HEK293T (cell line): ENCODE results near the gene C16orf54.
A peak's percentile ranks its signal among the peaks of the same experiment; 100 is the strongest.
"Not testable (repeated sequence)": the region's sequence is repeated elsewhere in the genome, so short reads cannot be mapped to it uniquely, and the experiment has no call there.

Experiments
- CTCF ChIA-PET: fragments of 350-600 bp; formaldehyde crosslinking; extraction: SDS; loops from one replicate; lab custom pipeline; 2021; ENCODE audit warnings: antibody characterized with exemption, inconsistent platforms; lab: Yijun Ruan, JAX
- POLR2A ChIA-PET: fragments of 350-600 bp; formaldehyde crosslinking; extraction: SDS; loops from one replicate; lab custom pipeline; 2020; ENCODE audit warnings: antibody characterized with exemption, inconsistent platforms; lab: Yijun Ruan, JAX
- DNase-seq: peaks from one replicate; pipeline ENCODE4 v3.0.0; 2012; ENCODE audit warnings: mixed read lengths; ENCODE audit errors: extremely low spot score
- ARNT ChIP-seq: fragments of 450-650 bp; IDR thresholded peaks from 2 replicates; pipeline ENCODE4 v1.6.1; 2017; ENCODE audit warnings: mild to moderate bottlenecking
- BHLHE40 ChIP-seq: fragments of 450-650 bp; IDR thresholded peaks from 2 replicates; pipeline ENCODE4 v1.6.1; 2016; ENCODE audit warnings: mild to moderate bottlenecking, moderate library complexity, borderline replicate concordance
- CTBP1 ChIP-seq: fragments of 450-650 bp; IDR thresholded peaks from 2 replicates; pipeline ENCODE4 v1.6.1; 2016; ENCODE audit warnings: borderline replicate concordance
- ELF4 ChIP-seq: fragments of 450-650 bp; IDR thresholded peaks from 2 replicates; pipeline ENCODE4 v1.6.1; 2017; ENCODE audit warnings: antibody characterized with exemption
- FOXA1 ChIP-seq: fragments of 450-650 bp; IDR thresholded peaks from 2 replicates; pipeline ENCODE4 v1.6.1; 2016; ENCODE audit warnings: mild to moderate bottlenecking
- FOXK2 ChIP-seq: fragments of 450-650 bp; IDR thresholded peaks from 2 replicates; pipeline ENCODE4 v1.6.1; 2016; ENCODE audit warnings: mild to moderate bottlenecking
- FOXM1 ChIP-seq: fragments of 450-650 bp; IDR thresholded peaks from 2 replicates; pipeline ENCODE4 v1.6.1; 2017; ENCODE audit warnings: mild to moderate bottlenecking, borderline replicate concordance
- HDGF ChIP-seq: fragments of 450-650 bp; IDR thresholded peaks from 2 replicates; pipeline ENCODE4 v1.6.1; 2017; ENCODE audit warnings: antibody characterized with exemption, borderline replicate concordance
- L3MBTL2 ChIP-seq: fragments of 450-650 bp; conservative IDR thresholded peaks from 2 replicates; pipeline ENCODE4 v1.6.1; 2016; ENCODE audit warnings: mild to moderate bottlenecking
- LEF1 ChIP-seq: fragments of 450-650 bp; IDR thresholded peaks from 2 replicates; pipeline ENCODE4 v1.6.1; 2017; ENCODE audit warnings: mild to moderate bottlenecking, borderline replicate concordance
- NFRKB ChIP-seq: fragments of 450-650 bp; IDR thresholded peaks from 2 replicates; pipeline ENCODE4 v1.6.1; 2016; ENCODE audit warnings: mild to moderate bottlenecking, moderate library complexity
- SP1 ChIP-seq: fragments of 450-650 bp; IDR thresholded peaks from 2 replicates; pipeline ENCODE4 v1.6.1; 2017
- SUZ12 ChIP-seq: fragments of 450-650 bp; IDR thresholded peaks from 2 replicates; pipeline ENCODE4 v1.6.1; 2016; ENCODE audit warnings: mild to moderate bottlenecking
- TARDBP ChIP-seq: fragments of 450-650 bp; IDR thresholded peaks from 2 replicates; pipeline ENCODE4 v1.6.1; 2016
- ZNF384 ChIP-seq: fragments of 450-650 bp; IDR thresholded peaks from 2 replicates; pipeline ENCODE4 v1.6.1; 2016
- TF ChIP-seq, protein P1 (sequence below): fragments of 450-650 bp; IDR thresholded peaks from 2 replicates; pipeline ENCODE4 v1.6.1; 2016

Gene C16orf54

DNA sequence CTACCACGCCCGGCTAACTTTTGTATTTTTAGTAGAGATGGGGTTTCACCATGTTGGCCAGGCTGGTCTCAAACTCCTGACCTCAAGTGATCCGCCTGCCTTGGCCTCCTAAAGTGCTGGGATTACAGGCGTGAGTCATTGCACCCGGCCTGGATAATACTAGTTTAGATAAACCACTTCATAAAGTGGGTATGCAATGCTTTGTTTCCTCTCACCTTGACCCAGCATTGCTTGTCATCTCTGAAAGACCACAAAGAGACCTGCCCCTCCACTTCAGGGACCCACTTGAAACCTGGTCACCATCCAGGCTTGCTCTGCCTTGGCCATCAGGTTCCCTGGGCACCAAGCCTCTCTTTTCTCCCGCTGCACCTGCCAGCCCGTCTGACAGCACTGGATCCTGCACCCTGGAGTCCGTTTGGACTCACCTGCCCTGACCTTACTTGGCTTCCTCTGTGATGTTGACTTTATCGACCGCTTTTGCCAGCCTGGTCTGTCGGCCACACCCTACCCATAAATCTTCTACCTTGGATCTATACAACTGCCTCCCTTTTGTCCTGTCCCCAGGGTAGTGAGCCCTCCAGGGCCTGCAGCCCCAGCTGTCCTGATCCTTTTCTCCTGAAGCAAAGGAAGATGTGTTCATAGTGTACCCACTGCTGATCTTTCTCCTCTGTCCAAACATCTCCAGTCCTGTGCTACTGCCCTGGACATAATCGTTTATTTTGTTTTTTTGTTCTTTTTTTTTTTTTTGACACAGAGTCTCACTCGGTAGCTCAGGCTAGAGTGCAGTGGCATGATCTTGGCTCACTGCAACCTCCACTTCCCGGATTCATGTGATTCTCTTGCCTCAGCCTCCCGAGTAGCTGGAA, 19.6 kb upstream of the C16orf54 start:
- ChIA-PET POLR2A (interaction anchor here (0.9 kb wide), 1 partner anchor 39 kb away, joined by 3 read pairs; no protein-coding TSS in a partner anchor), CTCF (no interaction called here)
- peak; percentile 33 for TF ChIP-seq ZNF384
- TF ChIP-seq FOXK2: no peak
- no peak for TF ChIP-seq SP1
- no peak for TF ChIP-seq FOXA1
- no peak for TF ChIP-seq SUZ12
- TF ChIP-seq, protein P1, sequence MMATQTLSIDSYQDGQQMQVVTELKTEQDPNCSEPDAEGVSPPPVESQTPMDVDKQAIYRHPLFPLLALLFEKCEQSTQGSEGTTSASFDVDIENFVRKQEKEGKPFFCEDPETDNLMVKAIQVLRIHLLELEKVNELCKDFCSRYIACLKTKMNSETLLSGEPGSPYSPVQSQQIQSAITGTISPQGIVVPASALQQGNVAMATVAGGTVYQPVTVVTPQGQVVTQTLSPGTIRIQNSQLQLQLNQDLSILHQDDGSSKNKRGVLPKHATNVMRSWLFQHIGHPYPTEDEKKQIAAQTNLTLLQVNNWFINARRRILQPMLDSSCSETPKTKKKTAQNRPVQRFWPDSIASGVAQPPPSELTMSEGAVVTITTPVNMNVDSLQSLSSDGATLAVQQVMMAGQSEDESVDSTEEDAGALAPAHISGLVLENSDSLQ: peak; percentile 90
- no peak for TF ChIP-seq ARNT
- TF ChIP-seq ELF4: no peak
- no peak for TF ChIP-seq FOXM1
- no peak for TF ChIP-seq TARDBP
- TF ChIP-seq BHLHE40: no peak
- TF ChIP-seq NFRKB: no peak
- TF ChIP-seq CTBP1: 0 out of 2 replicates have a peak, but pooled peaks have one; percentile 5
- no peak for DNase-seq

DNA sequence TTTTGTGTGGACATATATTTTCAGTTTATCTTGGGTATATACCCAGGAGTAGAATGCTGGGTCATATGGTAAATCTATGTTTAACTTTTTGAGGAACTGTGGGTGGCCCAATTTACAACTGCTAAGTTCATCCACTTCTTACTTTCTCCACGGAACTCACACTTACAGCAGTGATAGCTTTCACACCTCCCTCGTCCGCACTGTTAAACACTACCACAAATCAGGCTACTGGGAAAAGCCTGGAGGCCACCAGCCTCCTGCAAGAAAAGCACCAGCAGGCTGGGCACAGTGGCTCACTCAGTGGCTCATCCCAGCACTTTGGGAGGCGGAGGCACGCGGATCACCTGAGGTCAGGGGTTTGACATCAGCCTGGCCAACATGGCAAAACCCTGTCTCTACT, 17.5 kb upstream of the C16orf54 start:
- no peak for DNase-seq
- ChIA-PET POLR2A (no interaction called here), CTCF (no interaction called here)

DNA sequence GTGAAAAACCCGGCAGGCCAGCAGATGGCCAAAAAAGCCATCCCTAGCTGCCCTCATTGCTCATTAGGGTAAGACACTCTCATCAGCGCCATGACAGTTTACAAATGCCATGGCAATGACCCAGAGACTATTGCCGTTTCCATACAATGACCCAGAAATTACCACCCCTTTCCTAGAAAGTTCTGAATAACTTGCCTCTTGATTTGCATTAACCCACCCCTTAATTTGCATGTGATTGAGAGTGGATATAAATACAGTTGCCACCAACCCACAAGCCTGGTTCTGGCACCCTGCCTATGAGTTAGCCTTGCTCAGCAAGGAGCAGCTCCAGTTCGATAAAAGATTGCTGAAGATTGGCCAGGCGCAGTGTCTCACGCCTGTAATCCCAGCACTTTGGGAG, 16.1 kb upstream of the C16orf54 start:
- DNase-seq: no peak
- CTCF ChIA-PET: no interaction called here
- POLR2A ChIA-PET: no interaction called here
- TF ChIP-seq HDGF: no peak

More for the DNA sequence above, 17.5 kb upstream of the C16orf54 start:
- TF ChIP-seq L3MBTL2: no peak
- TF ChIP-seq FOXM1: no peak
- TF ChIP-seq FOXK2: no peak

DNA sequence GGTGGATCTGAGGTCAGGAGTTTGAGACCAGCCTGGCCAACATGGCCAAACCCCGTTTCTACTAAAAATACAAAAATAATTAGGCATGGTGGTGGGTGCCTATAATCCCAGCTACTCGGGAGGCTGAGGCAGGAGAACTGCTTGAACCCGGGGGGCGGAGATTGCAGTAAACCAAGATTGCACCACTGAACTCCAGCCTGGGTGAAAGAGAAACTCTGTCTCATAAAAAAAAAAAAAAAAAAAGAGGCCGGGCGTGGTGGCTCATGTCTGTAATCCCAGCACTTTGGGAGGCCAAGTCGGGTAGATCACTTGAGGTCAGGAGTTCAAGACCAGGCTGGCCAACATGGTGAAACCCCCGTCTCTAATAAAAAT, 15.5 kb upstream of the C16orf54 start:
- DNase-seq, POLR2A ChIA-PET, CTCF ChIA-PET: not testable (repeated sequence)

DNA sequence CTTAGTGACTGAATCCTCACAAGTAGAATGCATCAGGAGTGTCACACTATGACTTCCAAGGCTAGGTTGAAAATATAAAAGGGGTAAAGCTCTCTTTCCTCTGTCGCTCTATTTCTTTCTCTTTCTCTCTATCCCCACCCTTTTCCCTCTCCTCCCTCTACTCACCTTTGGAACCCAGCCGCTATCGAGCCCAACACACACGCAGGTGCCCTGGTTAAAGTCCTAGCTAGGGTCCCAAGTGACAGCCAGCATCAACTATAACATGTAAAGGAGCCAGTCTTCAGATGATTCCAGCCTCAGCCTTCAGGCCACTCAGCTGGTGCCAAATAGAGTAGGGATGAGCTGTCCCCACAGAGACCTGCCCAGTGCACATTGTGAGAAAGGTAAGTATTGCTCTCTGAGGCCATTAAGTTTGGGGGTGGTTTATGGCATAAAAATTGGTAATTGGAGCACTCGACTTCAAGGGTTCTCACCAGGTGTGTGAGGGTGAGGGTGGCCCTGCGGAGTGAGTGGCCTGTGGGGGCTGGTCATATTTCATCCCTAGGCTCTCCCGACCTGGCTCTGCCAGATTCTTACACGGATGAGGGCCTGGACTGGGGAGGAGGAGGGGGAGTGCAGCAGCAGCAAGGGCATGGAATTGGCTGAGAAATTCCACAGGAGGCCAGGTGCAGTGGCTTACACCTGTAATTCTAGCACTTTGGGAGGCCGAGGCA, 14.9 kb upstream of the C16orf54 start:
- no peak for DNase-seq
- TF ChIP-seq, protein P1: no peak
- TF ChIP-seq FOXM1: no peak
- TF ChIP-seq SUZ12: no peak
- TF ChIP-seq BHLHE40: no peak
- TF ChIP-seq FOXK2: no peak
- TF ChIP-seq L3MBTL2: no peak
- TF ChIP-seq FOXA1: no peak
- TF ChIP-seq NFRKB: no peak
- no peak for TF ChIP-seq HDGF
- no peak for TF ChIP-seq LEF1
- no peak for TF ChIP-seq SP1
- CTCF ChIA-PET: no interaction called here
- POLR2A ChIA-PET: interaction anchor here (1.0 kb wide), 1 partner anchor 30 kb away, joined by 3 read pairs; the partner anchor contains the start of gene KIF22

DNA sequence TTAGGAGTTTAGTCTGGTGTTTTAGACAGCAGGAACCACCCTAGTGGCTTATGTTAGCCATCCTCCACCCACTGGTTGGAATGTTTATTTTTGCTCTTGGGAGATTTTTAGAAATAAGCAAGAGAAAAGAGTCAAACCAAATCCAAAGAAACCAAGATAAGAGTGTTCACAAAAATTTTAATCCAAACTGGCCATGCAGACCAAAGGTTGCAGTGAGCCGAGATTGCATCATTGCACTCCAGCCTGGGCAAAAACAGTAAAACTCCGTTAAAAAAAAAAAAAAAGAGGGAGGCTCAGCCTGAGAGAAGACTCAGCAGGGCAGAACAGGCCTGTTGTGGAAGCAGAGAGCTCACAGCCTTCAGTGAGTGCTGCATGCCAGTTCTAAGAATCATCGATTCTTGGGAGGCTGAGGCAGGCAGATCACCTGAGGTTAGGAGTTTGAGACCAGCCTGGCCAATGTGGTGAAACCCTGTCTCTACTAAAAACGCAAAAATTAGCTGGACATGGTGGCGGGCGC, 12.2 kb upstream of the C16orf54 start:
- DNase-seq: no peak
- CTCF ChIA-PET: no interaction called here
- TF ChIP-seq ZNF384 (peak; percentile 76; the same call in 1 of the 2 replicates), NFRKB (no peak)
- POLR2A ChIA-PET: interaction anchor here (0.8 kb wide), 1 partner anchor 10 kb away, joined by 5 read pairs; no protein-coding TSS in a partner anchor

DNA sequence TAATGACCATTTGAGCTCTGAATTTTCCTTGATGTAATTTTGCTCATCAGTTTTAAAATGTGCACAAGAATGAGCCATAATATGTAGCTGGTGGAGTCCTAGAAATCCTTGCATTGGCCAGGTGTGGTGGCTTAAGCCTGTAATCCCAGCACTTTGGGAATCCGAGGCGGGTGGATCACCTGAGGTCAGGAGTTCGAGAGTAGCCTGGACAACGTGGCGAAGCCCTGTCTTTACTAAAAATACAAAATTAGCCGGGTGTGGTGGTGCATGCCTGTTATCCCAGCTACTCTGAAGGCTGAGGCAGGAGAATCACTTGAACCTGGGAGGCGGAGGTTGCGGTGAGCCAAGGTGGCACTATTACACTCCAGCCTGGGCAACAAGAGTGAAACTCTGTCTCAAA, 11.3 kb upstream of the C16orf54 start:
- not testable (repeated sequence) for DNase-seq
- POLR2A ChIA-PET: interaction anchor here (0.9 kb wide), 1 partner anchor 11 kb away, joined by 3 read pairs; no protein-coding TSS in a partner anchor
- CTCF ChIA-PET: interaction anchor here (0.6 to 0.9 kb wide), 2 partner anchors 91 to 268 kb away, joined by 3 to 4 read pairs; no protein-coding TSS in a partner anchor
